Stimulated activated CD4-positive, alpha-beta T cell treated with anti-CD3 and anti-CD28 coated beads, Interleukin-1b, Interleukin-23, amount 100 ng/mL, for 1 hour (primary cell): ENCODE measurements around the gene CELF2.
"Not testable (repeated sequence)": the region's sequence is repeated elsewhere in the genome, so short reads cannot be mapped to it uniquely, and the experiment has no call there.

Experiments used
- DNase-seq, 2 donors: peaks; one replicate each; pipeline ENCODE4 v3.0.0-alpha.2; 2020; ENCODE audit warnings: low read depth in 2 of 2

Gene CELF2

DNA sequence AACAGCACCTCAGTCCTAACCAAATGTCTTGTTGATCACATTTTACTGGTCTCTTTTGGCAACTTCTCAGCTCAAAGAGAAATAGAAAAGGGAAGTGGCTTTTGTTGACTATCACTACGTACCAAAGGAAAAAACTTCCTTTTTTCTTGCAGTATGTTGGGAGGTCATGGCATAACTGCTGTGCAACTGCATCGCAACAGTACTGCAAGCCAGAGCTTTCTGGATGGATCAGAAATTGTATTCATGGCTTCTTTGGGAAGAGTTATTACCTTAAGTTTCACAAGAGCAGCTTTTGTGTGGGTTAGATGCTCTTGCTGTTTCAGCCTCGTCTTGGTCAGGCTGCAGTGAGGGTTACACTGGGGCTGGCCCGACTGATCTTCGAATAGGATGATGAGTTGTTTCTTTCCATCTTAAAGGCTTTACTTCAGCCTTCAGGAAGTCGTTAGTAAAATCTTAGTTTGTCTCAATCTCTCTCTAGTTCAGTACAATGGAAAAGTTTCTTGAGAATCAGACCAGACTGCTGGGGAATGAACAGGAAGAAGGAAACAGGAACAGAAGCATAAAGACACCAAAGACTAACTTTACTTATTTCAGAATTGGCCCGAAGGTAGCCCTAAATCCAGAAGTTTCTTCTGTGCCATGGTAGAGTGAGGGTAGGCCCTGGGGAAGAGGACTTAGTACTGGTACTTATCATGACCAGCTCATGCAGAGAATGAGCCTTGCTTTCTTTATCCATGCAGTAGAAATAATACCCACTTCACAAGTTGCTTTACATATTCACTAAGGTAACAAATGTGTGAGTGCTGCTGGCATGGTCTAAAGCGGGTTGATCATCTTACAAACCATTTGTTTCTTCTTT, 153.6 kb downstream of the CELF2 start:
- no peak for DNase-seq

DNA sequence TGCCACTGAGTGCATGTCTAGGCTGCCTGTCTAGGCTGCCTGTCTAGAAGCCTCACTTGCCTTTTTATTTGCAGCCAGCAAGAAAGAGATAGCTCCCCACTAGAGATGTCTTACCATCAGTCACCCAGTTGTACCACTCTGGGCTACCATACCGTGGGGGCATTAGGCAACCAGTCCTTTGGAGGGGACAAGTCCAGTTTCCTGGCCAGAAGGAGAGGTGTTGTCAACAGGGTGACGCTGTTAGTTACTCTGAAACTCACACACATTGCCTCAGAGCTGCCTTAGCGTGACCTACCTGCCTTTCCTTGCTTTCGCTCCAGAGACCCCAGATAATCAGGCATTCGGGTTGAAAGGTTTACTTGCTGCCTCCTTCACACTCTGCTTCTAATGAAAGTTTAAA, 155.4 kb downstream of the CELF2 start:
- no peak for DNase-seq

DNA sequence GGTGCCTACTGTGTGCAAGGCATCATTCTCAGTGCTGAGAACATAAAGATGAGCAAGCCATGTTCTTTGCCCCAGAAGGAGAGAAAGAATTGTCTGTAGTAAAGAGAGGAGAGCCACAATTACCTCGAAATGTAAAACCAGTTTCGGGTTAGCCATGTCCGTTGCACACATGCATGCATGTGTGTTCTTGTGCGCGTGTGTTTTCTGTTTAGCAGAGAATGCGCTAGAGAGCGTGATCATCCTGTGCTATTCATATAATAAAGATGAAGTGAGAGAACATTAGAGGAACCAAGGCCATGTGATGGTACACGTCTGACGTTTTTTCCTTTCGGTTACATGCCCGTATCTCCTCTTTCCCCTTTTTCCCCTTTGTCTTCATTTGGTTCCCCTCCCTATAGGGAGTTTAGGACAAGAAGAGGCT, 158.2 kb downstream of the CELF2 start:
- no peak for DNase-seq

DNA sequence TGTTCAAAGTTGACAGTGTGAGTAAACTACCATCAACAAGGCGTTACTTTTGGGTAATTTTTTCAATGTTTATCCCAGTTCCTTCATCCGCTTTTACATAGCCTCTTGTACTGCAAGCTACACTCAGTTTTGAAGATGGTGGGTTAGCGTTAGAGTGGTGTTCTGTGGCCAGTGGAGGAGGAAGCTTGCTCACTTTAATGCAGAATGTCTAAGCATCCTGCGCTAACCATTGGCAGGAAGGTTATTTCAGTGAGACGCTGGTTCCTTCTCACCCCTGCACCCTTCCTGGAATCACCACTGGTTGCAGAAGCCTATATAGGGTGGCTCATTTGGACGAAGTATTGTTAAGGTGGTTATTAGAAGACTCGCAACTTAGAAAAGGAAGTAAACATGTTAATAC, 159.1 kb downstream of the CELF2 start:
- no peak for DNase-seq

DNA sequence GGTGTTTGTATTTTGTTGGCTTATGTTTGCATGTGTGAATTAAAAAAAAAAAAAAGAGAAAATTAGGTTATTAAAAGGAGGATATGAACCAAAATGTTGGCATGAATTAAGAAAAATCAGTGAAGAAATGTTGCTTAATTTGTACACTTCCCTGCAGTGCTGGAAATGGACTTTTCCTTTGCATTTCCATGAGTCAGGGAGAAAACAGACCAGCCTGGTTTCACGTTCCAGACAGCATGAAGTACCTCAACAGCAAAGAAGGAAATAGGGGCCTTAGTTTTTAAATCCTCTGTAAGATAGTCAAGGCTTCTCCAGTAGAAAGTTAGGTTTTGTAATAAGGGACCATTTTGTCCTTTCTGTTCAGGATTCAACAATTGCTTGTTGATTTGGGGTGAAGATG, 159.7 kb downstream of the CELF2 start:
- no peak for DNase-seq

- no peak for DNase-seq
Measured at GRCh38 chr10:11177926-11178471, 160.3 kb downstream of the CELF2 start.

GRCh38 chr10:11178606-11179515, 161.2 kb downstream of the CELF2 start:
- peak in 1 of 2 donors; percentile 65 for DNase-seq

- DNase-seq, result no peak
Measured at GRCh38 chr10:11179516-11180105, 161.9 kb downstream of the CELF2 start.

- DNase-seq, result peak in 1 of 2 donors; percentile 30
Measured at GRCh38 chr10:11180228-11180627, 162.6 kb downstream of the CELF2 start.

DNA sequence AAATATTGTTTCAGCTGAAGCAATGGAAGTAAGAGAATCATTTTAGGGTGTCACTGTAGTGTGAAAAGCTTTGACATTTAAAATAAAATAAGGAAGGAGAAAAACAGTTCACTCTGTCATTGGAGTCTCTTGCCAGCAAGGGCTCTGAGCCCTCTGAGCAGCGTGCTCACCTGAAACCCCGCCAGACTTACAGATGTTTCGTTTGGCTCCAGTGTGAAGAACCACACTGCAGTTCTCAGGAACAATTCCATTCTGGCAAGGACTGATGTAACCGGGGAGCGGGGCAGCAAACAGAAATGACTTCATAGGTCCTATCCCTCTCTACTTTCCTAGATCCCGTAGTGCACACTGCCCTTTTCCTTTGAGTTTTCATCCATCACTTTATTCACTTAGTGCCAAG, 164.3 kb downstream of the CELF2 start:
- DNase-seq, result no peak

- no peak for DNase-seq
Measured at GRCh38 chr10:11183015-11183414, 165.3 kb downstream of the CELF2 start.

DNA sequence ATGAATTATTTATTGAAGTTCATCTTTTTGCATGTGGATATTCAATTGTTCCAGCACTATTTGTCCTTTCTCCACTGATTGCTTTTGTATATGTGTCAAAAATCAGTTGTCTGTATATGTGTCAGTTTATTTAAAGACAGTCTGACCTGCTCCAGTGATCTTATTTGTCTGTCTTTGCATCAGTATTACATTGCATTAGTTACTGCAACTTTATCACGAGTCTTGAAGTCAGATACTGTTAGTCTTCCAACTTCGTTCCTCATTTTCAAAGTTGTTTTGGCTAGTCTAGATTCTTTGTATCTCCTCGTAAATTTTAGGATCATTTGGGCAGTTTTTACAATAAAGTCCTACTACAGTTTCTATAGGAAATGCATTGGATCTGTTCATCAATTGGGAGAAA, 166.4 kb downstream of the CELF2 start:
- no peak for DNase-seq

DNA sequence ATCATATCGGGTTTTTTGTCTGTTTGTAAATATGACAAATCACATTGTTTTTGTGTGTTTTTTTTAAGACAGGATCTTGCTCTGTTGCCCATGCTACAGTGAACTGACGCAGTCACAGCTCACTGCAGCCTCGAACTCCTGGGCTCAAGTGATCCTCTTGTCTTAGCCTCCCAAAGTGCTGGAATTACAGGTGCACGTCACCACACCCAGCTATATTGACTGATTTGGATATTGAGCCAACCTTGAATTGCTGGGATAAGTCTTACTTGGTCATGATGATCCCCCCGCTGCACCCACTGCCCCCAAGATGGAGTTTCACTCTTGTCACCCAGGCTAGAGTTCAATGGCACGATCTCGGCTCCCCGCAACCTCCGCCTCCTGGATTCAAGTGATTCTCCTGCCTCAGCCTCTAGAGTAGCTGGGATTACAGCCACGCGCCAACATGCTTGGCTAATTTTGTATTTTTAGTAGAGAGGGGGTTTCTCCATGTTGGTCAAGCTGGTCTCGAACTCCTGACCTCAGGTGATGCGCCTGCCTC, 167.5 kb downstream of the CELF2 start:
- DNase-seq, result not testable (repeated sequence)

- DNase-seq, result no peak
Measured at GRCh38 chr10:11186374-11186773, 168.7 kb downstream of the CELF2 start.

GRCh38 chr10:11189582-11190376, 172.1 kb downstream of the CELF2 start:
- DNase-seq, result no peak

DNA sequence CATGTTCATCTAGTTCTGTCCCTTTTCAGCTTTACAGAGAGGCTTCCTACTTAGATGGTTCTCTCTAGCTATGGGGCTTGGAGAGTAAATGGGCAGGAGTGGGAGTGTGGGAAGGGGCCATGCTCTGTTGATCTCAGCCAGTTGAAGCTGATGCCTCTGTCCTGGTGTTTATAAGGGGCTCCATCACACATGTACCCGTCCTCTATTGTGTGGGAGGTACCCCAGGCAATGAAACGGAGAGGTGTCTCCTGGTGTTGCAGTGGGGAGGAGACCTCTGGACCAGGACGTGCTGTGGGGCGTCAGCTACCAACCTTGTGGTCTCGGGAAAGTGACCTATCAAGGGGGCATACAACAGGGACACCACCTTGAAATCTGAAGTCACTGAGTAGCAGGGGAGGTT, 173.5 kb downstream of the CELF2 start:
- DNase-seq, result no peak

- DNase-seq, result no peak
Measured at GRCh38 chr10:11191678-11192077, 174.0 kb downstream of the CELF2 start.

DNA sequence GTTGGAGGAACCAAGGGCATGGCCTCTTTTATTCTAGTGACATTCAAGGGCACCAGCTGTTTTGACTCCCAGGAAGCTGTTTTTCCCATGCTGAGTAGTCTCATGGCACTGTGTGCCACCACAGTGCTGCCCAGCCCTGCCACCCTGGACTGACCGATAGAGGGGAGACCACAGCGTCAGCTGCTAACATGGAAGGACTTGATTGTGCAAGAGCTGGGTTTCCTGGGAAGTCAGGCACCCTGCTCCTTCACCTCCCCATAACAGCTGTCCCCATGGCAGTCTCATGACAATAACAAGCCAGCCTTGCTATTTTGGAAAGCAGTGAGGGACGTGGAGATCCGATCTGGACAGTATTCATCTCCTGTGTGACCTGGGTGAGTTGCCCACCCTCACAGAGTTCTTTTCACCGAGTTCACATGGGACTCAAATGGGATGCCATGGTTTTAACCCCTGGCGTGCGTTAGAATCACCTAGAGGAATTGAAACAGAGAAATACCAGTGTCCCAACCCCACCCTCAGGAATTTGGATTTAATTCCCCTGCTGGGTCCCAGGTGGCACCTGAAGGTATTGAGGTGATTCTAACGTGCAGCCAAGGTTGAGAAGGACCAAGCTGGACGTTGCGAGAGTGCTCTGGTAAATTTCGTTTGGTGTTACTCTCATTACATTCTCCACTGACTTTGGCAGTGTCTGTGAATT, 174.8 kb downstream of the CELF2 start:
- no peak for DNase-seq

GRCh38 chr10:11193001-11193551, 175.4 kb downstream of the CELF2 start:
- DNase-seq, result no peak
